OCI-LY1 (cell line): ENCODE measurements around the gene ANKUB1.

Source experiments
- H2AFZ ChIP-seq: fragments of 200-600 bp; sonication (generic), shearing (Covaris generic); 2 replicates; pipeline ENCODE4 v1.6.0; 2014; ENCODE audit warnings: antibody characterized with exemption, mild to moderate bottlenecking, low read length
- H3F3A ChIP-seq: fragments of 200-600 bp; sonication (generic), shearing (Covaris generic); 2 replicates; pipeline ENCODE4 v1.6.0; 2014; ENCODE audit warnings: mild to moderate bottlenecking, antibody characterized with exemption, low read length, moderate library complexity; ENCODE audit not compliant: insufficient read depth
- H3K27ac ChIP-seq: fragments of 200-600 bp; sonication (generic); 2 replicates; pipeline ENCODE4 v1.5.1; 2014; ENCODE audit warnings: low read length, mixed run types, mild to moderate bottlenecking, low read depth; ENCODE audit not compliant: poor library complexity, severe bottlenecking
- H3K27me3 ChIP-seq: fragments of 200-600 bp; sonication (generic); 2 replicates; pipeline ENCODE4 v1.6.0; 2014; ENCODE audit warnings: antibody characterized with exemption, mild to moderate bottlenecking, low read length, moderate library complexity; ENCODE audit not compliant: insufficient read depth
- H3K36me3 ChIP-seq: fragments of 200-600 bp; sonication (generic); 2 replicates; pipeline ENCODE4 v1.6.1; 2014; ENCODE audit warnings: mild to moderate bottlenecking, antibody characterized with exemption, low read length, moderate library complexity, mixed read lengths; ENCODE audit not compliant: insufficient read depth
- H3K4me1 ChIP-seq: fragments of 200-600 bp; sonication (generic); 2 replicates; pipeline ENCODE4 v1.5.1; 2014; ENCODE audit warnings: mild to moderate bottlenecking, low read length, moderate library complexity; ENCODE audit not compliant: insufficient read depth, severe bottlenecking
- H3K4me2 ChIP-seq: fragments of 200-600 bp; sonication (generic), shearing (Covaris generic); 2 replicates; pipeline ENCODE4 v1.6.1; 2014; ENCODE audit warnings: low read length
- H3K4me3 ChIP-seq: fragments of 200-600 bp; sonication (generic); 2 replicates; pipeline ENCODE4 v1.5.1; 2014; ENCODE audit warnings: low read length, low read depth, mild to moderate bottlenecking, mixed read lengths; ENCODE audit not compliant: poor library complexity, severe bottlenecking
- H3K79me2 ChIP-seq: fragments of 200-600 bp; shearing (Covaris generic); 2 replicates; pipeline ENCODE4 v1.6.1; 2016; ENCODE audit warnings: mixed run types, low read length, mixed read lengths; ENCODE audit not compliant: insufficient read depth
- H3K9ac ChIP-seq: fragments of 200-600 bp; sonication (generic), shearing (Covaris generic); 2 replicates; pipeline ENCODE4 v1.6.1; 2014; ENCODE audit warnings: mild to moderate bottlenecking, low read length, mixed read lengths
- H3K9me2 ChIP-seq: fragments of 200-600 bp; sonication (generic), shearing (Covaris generic); 2 replicates; pipeline ENCODE4 v1.6.1; 2014; ENCODE audit warnings: low read depth, mild to moderate bottlenecking, low read length, mixed read lengths
- H3K9me3 ChIP-seq: fragments of 200-600 bp; shearing (Covaris generic); 2 replicates; pipeline ENCODE4 v1.6.1; 2014; ENCODE audit warnings: low read length, mixed read lengths
- H4K20me1 ChIP-seq: fragments of 200-600 bp; sonication (generic), shearing (Covaris generic); 2 replicates; pipeline ENCODE4 v1.6.0; 2016; ENCODE audit warnings: mild to moderate bottlenecking, low read length; ENCODE audit not compliant: insufficient read depth
- EZH2 ChIP-seq: fragments of 200-600 bp; sonication (generic), shearing (Covaris generic); IDR thresholded peaks from 2 replicates; pipeline ENCODE4 v1.8.0; 2017; ENCODE audit warnings: borderline replicate concordance, mixed run types, mild to moderate bottlenecking, antibody characterized with exemption, low read length, moderate library complexity, mixed read lengths
- TF ChIP-seq, protein P1 (sequence below): fragments of 200-600 bp; sonication (generic), shearing (Covaris generic); IDR thresholded peaks from 2 replicates; pipeline ENCODE4 v1.5.1; 2017; ENCODE audit warnings: mild to moderate bottlenecking, antibody characterized with exemption, low read length, moderate library complexity, mixed read lengths

Gene ANKUB1

DNA sequence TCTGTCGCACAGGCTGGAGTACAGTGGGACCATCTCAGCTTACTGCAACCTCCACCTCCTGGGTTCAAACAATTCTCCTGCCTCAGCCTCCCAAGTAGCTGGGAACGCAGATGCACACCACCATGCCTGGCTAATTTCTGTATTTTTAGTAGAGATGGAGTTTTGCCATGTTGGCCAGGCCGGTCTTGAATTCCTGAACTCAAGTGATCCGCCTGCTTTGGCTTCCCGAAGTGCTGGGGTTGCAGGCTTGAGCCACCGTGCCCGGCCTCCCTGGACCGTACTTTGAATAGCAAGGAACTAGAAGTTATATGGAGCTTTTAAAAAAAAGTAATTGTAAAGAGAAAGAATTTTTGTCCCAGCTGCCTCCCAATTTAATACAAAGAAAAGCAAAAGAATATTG lies 8.3 kb upstream of the ANKUB1 start:
- H3K4me2 ChIP-seq = no peak overlapping the region
- H3K4me1 ChIP-seq = no peaks in the 10 kb centered on the region
- H3K9me2 ChIP-seq = no peaks in the 10 kb centered on the region
- no peak overlapping the region for H3K4me3 ChIP-seq
- no peaks in the 10 kb centered on the region for H4K20me1 ChIP-seq
- H3K36me3 ChIP-seq = no peaks in the 10 kb centered on the region
- no peaks in the 10 kb centered on the region for H3K9me3 ChIP-seq
- no peaks in the 10 kb centered on the region for H3K27me3 ChIP-seq
- H2AFZ ChIP-seq = no peak overlapping the region
- no peak for TF ChIP-seq EZH2
- TF ChIP-seq, protein P1, sequence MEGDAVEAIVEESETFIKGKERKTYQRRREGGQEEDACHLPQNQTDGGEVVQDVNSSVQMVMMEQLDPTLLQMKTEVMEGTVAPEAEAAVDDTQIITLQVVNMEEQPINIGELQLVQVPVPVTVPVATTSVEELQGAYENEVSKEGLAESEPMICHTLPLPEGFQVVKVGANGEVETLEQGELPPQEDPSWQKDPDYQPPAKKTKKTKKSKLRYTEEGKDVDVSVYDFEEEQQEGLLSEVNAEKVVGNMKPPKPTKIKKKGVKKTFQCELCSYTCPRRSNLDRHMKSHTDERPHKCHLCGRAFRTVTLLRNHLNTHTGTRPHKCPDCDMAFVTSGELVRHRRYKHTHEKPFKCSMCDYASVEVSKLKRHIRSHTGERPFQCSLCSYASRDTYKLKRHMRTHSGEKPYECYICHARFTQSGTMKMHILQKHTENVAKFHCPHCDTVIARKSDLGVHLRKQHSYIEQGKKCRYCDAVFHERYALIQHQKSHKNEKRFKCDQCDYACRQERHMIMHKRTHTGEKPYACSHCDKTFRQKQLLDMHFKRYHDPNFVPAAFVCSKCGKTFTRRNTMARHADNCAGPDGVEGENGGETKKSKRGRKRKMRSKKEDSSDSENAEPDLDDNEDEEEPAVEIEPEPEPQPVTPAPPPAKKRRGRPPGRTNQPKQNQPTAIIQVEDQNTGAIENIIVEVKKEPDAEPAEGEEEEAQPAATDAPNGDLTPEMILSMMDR = no peak
- H3K79me2 ChIP-seq = no peaks in the 10 kb centered on the region
- no peaks in the 10 kb centered on the region for H3F3A ChIP-seq
- H3K27ac ChIP-seq = no peak overlapping the region
- no peak overlapping the region for H3K9ac ChIP-seq

GRCh38 chr3:149796026-149796425 lies 3.7 kb upstream of the ANKUB1 start:
- TF ChIP-seq, protein P1 = no peak
- no peak for TF ChIP-seq EZH2
- Histone ChIP-seq H3K4me2 (no peak overlapping the region), H3K9me2 (no peaks in the 10 kb centered on the region), H3K27ac (no peak overlapping the region), H3K4me1 (no peaks in the 10 kb centered on the region), H3K9ac (no peak overlapping the region), H4K20me1 (no peaks in the 10 kb centered on the region), H3K27me3 (0 out of 2 replicates have a peak, but pooled peaks cover 4% of the 10 kb centered on the region), H3K9me3 (no peaks in the 10 kb centered on the region), H2AFZ (no peak overlapping the region), H3K79me2 (no peaks in the 10 kb centered on the region), H3K36me3 (no peaks in the 10 kb centered on the region), H3F3A (no peaks in the 10 kb centered on the region), H3K4me3 (no peak overlapping the region)

DNA sequence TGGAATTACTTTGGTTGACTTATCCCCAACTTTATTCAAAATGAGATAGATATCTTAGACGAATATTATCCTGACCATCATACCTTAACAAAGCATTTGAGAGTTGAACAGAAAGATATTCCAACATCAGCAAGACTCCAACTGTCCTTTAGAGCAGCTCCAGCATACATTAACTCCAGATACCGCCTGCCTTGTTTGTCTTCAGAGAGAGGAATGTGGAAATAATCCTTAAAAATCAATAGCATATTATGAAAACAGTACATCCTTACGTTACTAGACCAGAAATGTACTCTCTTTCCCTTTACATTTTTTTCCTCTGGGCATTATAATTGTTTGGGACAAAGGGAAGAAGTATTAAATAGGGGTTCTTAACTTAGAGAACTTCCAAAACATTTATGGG lies 1.7 kb downstream of the ANKUB1 start:
- no peak overlapping the region for H3K4me2 ChIP-seq

More for the DNA sequence above, 1.7 kb downstream of the ANKUB1 start:
- no peaks in the 10 kb centered on the region for H3K4me1 ChIP-seq
- 0 out of 2 replicates have a peak, but pooled peaks cover 4% of the 10 kb centered on the region for H3K27me3 ChIP-seq
- no peaks in the 10 kb centered on the region for H3K9me3 ChIP-seq
- no peaks in the 10 kb centered on the region for H3K36me3 ChIP-seq
- TF ChIP-seq, protein P1 = no peak
- no peak for TF ChIP-seq EZH2
- H4K20me1 ChIP-seq = no peaks in the 10 kb centered on the region
- H3F3A ChIP-seq = no peaks in the 10 kb centered on the region
- no peaks in the 10 kb centered on the region for H3K79me2 ChIP-seq
- H3K9me2 ChIP-seq = no peaks in the 10 kb centered on the region
- H3K4me3 ChIP-seq = no peak overlapping the region
- no peak overlapping the region for H3K9ac ChIP-seq
- no peak overlapping the region for H3K27ac ChIP-seq
- no peak overlapping the region for H2AFZ ChIP-seq
